CD14-positive monocyte (primary cell): ENCODE results near the gene TOR4A. TPM values are rescaled to one million over a fixed set of nuclear protein-coding genes. Genes with fewer than 3 reads are reported as not detected.

ENCODE experiments used
- DNase-seq, 3 donors: peaks; one replicate each; pipeline ENCODE4 v3.0.0-alpha.2; 2011 to 2022
- H2AFZ ChIP-seq: 2 replicates; pipeline ENCODE4 v1.6.0; 2012; ENCODE audit warnings: mild to moderate bottlenecking, low read depth, low read length, inconsistent platforms; ENCODE audit not compliant: insufficient read depth, poor library complexity, severe bottlenecking
- H3K27ac ChIP-seq, 2 donors: 1 replicate in 1 of 2; 2 replicates in 1 of 2; pipeline ENCODE4 v1.5.1; 2012 to 2013; ENCODE audit warnings: low read length in 2 of 2, control low read depth in 1 of 2, inconsistent platforms in 1 of 2, low read depth in 1 of 2, mild to moderate bottlenecking in 1 of 2
- H3K27me3 ChIP-seq, 2 donors: one replicate each; pipeline versions ENCODE4 v1.6.0 to v1.6.1; 2011 to 2013; ENCODE audit warnings: low read length in 2 of 2; ENCODE audit not compliant: control insufficient read depth in 2 of 2, insufficient read depth in 2 of 2
- H3K36me3 ChIP-seq, 2 donors: replicated peaks in 1 of 2; 1 replicate in 1 of 2; 2 replicates in 1 of 2; pipeline versions ENCODE4 v1.5.1 to v1.6.1; 2012 to 2013; ENCODE audit warnings: low read length in 2 of 2, control low read depth in 1 of 2, inconsistent platforms in 1 of 2, mild to moderate bottlenecking in 1 of 2; ENCODE audit not compliant: insufficient read depth in 2 of 2, control insufficient read depth in 1 of 2
- H3K4me1 ChIP-seq, 2 donors: 1 replicate in 1 of 2; 2 replicates in 1 of 2; pipeline versions ENCODE4 v1.5.1 to v1.6.1; 2012 to 2013; ENCODE audit warnings: low read length in 2 of 2, control low read depth in 1 of 2, inconsistent platforms in 1 of 2, mild to moderate bottlenecking in 1 of 2, moderate library complexity in 1 of 2; ENCODE audit not compliant: insufficient read depth in 2 of 2, control insufficient read depth in 1 of 2
- H3K4me2 ChIP-seq: replicated peaks from 2 replicates; pipeline ENCODE3; 2012; ENCODE audit warnings: low read length, moderate library complexity, mild to moderate bottlenecking; ENCODE audit not compliant: poor library complexity, severe bottlenecking; ENCODE audit errors: extremely low read depth
- H3K4me3 ChIP-seq, 3 experiments: fragments of 200-600 bp in 1 of 3; sonication (generic) in 1 of 3; replicated peaks in 1 of 3; 1 replicate in 2 of 3; 2 replicates in 1 of 3; pipeline ENCODE4 v1.5.1; 2011 to 2013; ENCODE audit warnings: low read length in 3 of 3, mild to moderate bottlenecking in 3 of 3, control low read depth in 2 of 3, low read depth in 2 of 3, inconsistent platforms in 1 of 3, moderate library complexity in 1 of 3
- H3K79me2 ChIP-seq: 2 replicates; pipeline ENCODE4 v1.6.0; 2012; ENCODE audit warnings: mild to moderate bottlenecking, control low read depth, inconsistent platforms, low read length, moderate library complexity; ENCODE audit not compliant: insufficient read depth
- H3K9ac ChIP-seq: 2 replicates; pipeline ENCODE4 v1.6.0; 2017; ENCODE audit warnings: low read length, mild to moderate bottlenecking; ENCODE audit not compliant: insufficient read depth, poor library complexity, severe bottlenecking
- H3K9me3 ChIP-seq, 2 donors: replicated peaks in 1 of 2; 1 replicate in 1 of 2; 2 replicates in 1 of 2; pipeline versions ENCODE4 v1.5.1 to v1.6.1; 2012 to 2013; ENCODE audit warnings: low read length in 2 of 2, control low read depth in 1 of 2; ENCODE audit not compliant: control insufficient read depth in 1 of 2, insufficient read depth in 1 of 2
- H4K20me1 ChIP-seq: 2 replicates; pipeline ENCODE4 v1.6.0; 2012; ENCODE audit warnings: mild to moderate bottlenecking, low read length, control low read depth, moderate library complexity; ENCODE audit not compliant: insufficient read depth
- H3K27ac Mint-ChIP-seq, 7 donors: one replicate each; pipeline ENCODE4 v1.8.0; 2020; ENCODE audit warnings: mild to moderate bottlenecking in 7 of 7, mixed read lengths in 7 of 7, moderate library complexity in 6 of 7, inconsistent platforms in 2 of 7
- H3K27me3 Mint-ChIP-seq, 3 donors: one replicate each; pipeline ENCODE4 v1.8.0; 2021 to 2022; ENCODE audit warnings: low read depth in 3 of 3, mild to moderate bottlenecking in 3 of 3, mixed read lengths in 3 of 3, moderate library complexity in 3 of 3, inconsistent platforms in 1 of 3
- H3K36me3 Mint-ChIP-seq, 2 donors: one replicate each; pipeline ENCODE4 v1.8.0; 2020; ENCODE audit warnings: mixed read lengths in 2 of 2, inconsistent platforms in 1 of 2, mild to moderate bottlenecking in 1 of 2
- H3K4me1 Mint-ChIP-seq: one replicate; pipeline ENCODE4 v1.8.0; 2020; ENCODE audit warnings: mild to moderate bottlenecking, mixed read lengths
- H3K4me3 Mint-ChIP-seq, 2 donors: one replicate each; pipeline ENCODE4 v1.8.0; 2020; ENCODE audit warnings: mild to moderate bottlenecking in 2 of 2, mixed read lengths in 2 of 2, moderate library complexity in 1 of 2
- H3K9me3 Mint-ChIP-seq, 7 donors: one replicate each; pipeline ENCODE4 v1.8.0; 2020 to 2022; ENCODE audit warnings: mixed read lengths in 7 of 7, mild to moderate bottlenecking in 6 of 7, moderate library complexity in 6 of 7, inconsistent platforms in 2 of 7
- CTCF ChIP-seq: fragments of 200-600 bp; IDR thresholded peaks from one replicate; pipeline ENCODE4 v1.8.0; 2022; ENCODE audit warnings: antibody characterized with exemption, mild to moderate bottlenecking
- WGBS: methylation state at CpG from one replicate; pipeline ENCODE4 v1.1.5; 2013; ENCODE audit warnings: missing lambda C conversion rate; ENCODE audit not compliant: insufficient coverage; 5-methylcytosine and 5-hydroxymethylcytosine counted together
- intact Hi-C, 2 donors: fragments of 100-400 bp; cut with micrococcal nuclease; formaldehyde crosslinking; loops; one replicate each; pipeline versions ENCODE4 v1.15.0 to v1.15.1; 2023
- polyA plus RNA-seq, 3 donors: library from polyadenylated mRNA; depleted of rRNA in 1 of 3; unstranded in 2 of 3; stranded (reverse) in 1 of 3; fragments of 300-500 nt in 2 of 3; fragments of >200 nt in 1 of 3; fragmentation: Illumina TruSeq in 2 of 3; gene quantifications; 1 replicate in 2 of 3; 2 replicates in 1 of 3; pipeline ENCODE4 v1.2.3, GENCODE V29; 2012 to 2021

Gene TOR4A
- polyA plus RNA-seq, 3 donors, result 13.7 to 17.6 (median 15.4) TPM

- no peak for TF ChIP-seq CTCF
- Histone ChIP-seq H3K27me3 (peaks cover 0 to 9% of the 10 kb centered on the region in 2 donors), H4K20me1 (no peaks in the 10 kb centered on the region), H3K4me2 (no peak overlapping the region), H3K9ac (no peak overlapping the region), H3K9me3 (no peaks in the 10 kb centered on the region), H3K36me3 (no peaks in the 10 kb centered on the region), H3K27ac (no peak overlapping the region), H2AFZ (no peak overlapping the region), H3K4me3 (no peak overlapping the region), H3K4me1 (peaks cover 5 to 6% of the 10 kb centered on the region in 2 donors), H3K79me2 (no peaks in the 10 kb centered on the region)
- no peak for DNase-seq
- Mint-ChIP-seq H3K4me1 (peaks cover 4% of the 10 kb centered on the region), H3K27me3 (peaks cover 2 to 47% (median 10%) of the 10 kb centered on the region in 3 donors), H3K4me3 (no peak overlapping the region), H3K9me3 (peaks cover 0 to 4% (median 0%) of the 10 kb centered on the region in 7 donors), H3K36me3 (no peaks in the 10 kb centered on the region), H3K27ac (no peak overlapping the region)
- intact Hi-C loops, result no loop called here
- 92% methylated on average over 16 of the region's 23 CpGs for WGBS
Measured at GRCh38 chr9:137231372-137232039, 46.0 kb upstream of the TOR4A start.

- no peak overlapping the region for H3K4me3 Mint-ChIP-seq
- intact Hi-C loops, result no loop called here
- H3K9me3 ChIP-seq, result no peaks in the 10 kb centered on the region
- 83% methylated on average over 9 of the region's 10 CpGs for WGBS
- H3K27ac Mint-ChIP-seq, result no peak overlapping the region
- no peaks in the 10 kb centered on the region for H4K20me1 ChIP-seq
- H3K4me1 ChIP-seq, result peaks cover 11 to 12% of the 10 kb centered on the region in 2 donors
- H3K36me3 ChIP-seq, result no peaks in the 10 kb centered on the region
- no peaks in the 10 kb centered on the region for H3K79me2 ChIP-seq
- no peak overlapping the region for H3K4me3 ChIP-seq
- peaks cover 0 to 4% (median 0%) of the 10 kb centered on the region in 7 donors for H3K9me3 Mint-ChIP-seq
- H3K9ac ChIP-seq, result no peak overlapping the region
- H3K36me3 Mint-ChIP-seq, result no peaks in the 10 kb centered on the region
- H3K4me2 ChIP-seq, result no peak overlapping the region
- no peak overlapping the region for H2AFZ ChIP-seq
- peaks cover 0 to 4% of the 10 kb centered on the region in 2 donors for H3K27me3 ChIP-seq
- H3K27me3 Mint-ChIP-seq, result peaks cover 2 to 44% (median 10%) of the 10 kb centered on the region in 3 donors
- H3K4me1 Mint-ChIP-seq, result peaks cover 7% of the 10 kb centered on the region
- TF ChIP-seq CTCF, result no peak
- no peak for DNase-seq
- no peak overlapping the region for H3K27ac ChIP-seq
Measured at GRCh38 chr9:137232101-137232500, 45.4 kb upstream of the TOR4A start.
